A549 (cell line): ENCODE data around the gene TSPEAR. TPM values are rescaled to one million over a fixed set of nuclear protein-coding genes. Genes with fewer than 3 reads are reported as not detected.

Experiments
- ATAC-seq, 2 experiments: fragments of 200-7000 bp in 1 of 2; fragments of >200 bp in 1 of 2; cut with Nextera tagmentation in 1 of 2; cut with Tn5 transposase in 1 of 2; 3 replicates each; pipeline versions ENCODE4 v1.8.0 to v1.9.1; 2018 to 2020; ENCODE audit warnings: mild to moderate bottlenecking in 1 of 2, moderate library complexity in 1 of 2
- CTCF ChIA-PET: fragments of 300-600 bp; sonication (Branson Sonifier 250); formaldehyde crosslinking; extraction: SDS; loops from one replicate; lab custom pipeline; 2021; ENCODE audit warnings: antibody characterized with exemption, inconsistent platforms; lab: Yijun Ruan, JAX
- POLR2A ChIA-PET: fragments of 350-600 bp; formaldehyde crosslinking; extraction: SDS; loops from one replicate; lab custom pipeline; 2021; ENCODE audit warnings: antibody characterized with exemption, inconsistent platforms; lab: Yijun Ruan, JAX
- DNase-seq, 2 experiments: peaks; one replicate each; pipeline versions ENCODE4 v3.0.0 to v3.0.0-alpha.2; 2011 to 2016; ENCODE audit warnings: low read depth in 1 of 2, low spot score in 1 of 2
- FAIRE-seq: peaks from 2 replicates; lab custom pipeline; 2011; peaks lifted over from hg19 to GRCh38; lab: Jason Lieb, UNC
- H3K27ac ChIP-seq, 2 experiments: fragments of >200 bp; sonication (Bioruptor Twin); formaldehyde crosslinking; 3 replicates each; pipeline ENCODE4 v1.5.1; 2016 to 2017
- H3K4me1 ChIP-seq: fragments of >200 bp; sonication (Bioruptor Twin); formaldehyde crosslinking; 3 replicates; pipeline ENCODE4 v1.6.1; 2016
- H3K4me2 ChIP-seq: fragments of >200 bp; sonication (Bioruptor Twin); formaldehyde crosslinking; 3 replicates; pipeline ENCODE4 v1.6.1; 2016
- H3K4me3 ChIP-seq: fragments of >200 bp; sonication (Bioruptor Twin); formaldehyde crosslinking; 3 replicates; pipeline ENCODE4 v1.5.1; 2016
- H3K9me3 ChIP-seq: fragments of >200 bp; sonication (Bioruptor Twin); formaldehyde crosslinking; 3 replicates; pipeline ENCODE4 v1.6.1; 2016
- CBX2 ChIP-seq: fragments of 200-600 bp; sonication (generic); IDR thresholded peaks from 2 replicates; pipeline ENCODE4 v1.6.1; 2016; ENCODE audit warnings: low read depth, mild to moderate bottlenecking, borderline replicate concordance
- CHD2 ChIP-seq: fragments of 150-350 bp; IDR thresholded peaks from 2 replicates; pipeline ENCODE4 v1.6.1; 2014; ENCODE audit warnings: low read length; ENCODE audit not compliant: partially characterized antibody
- EHF ChIP-seq: fragments of 250-450 bp; sonication (Bioruptor Pico); IDR thresholded peaks from 2 replicates; pipeline ENCODE4 v1.5.0; 2020; ENCODE audit warnings: mild to moderate bottlenecking
- ESRRA ChIP-seq: fragments of 150-350 bp; IDR thresholded peaks from 2 replicates; pipeline ENCODE4 v1.6.1; 2014; ENCODE audit warnings: mild to moderate bottlenecking, low read length, borderline replicate concordance
- FOSB ChIP-seq: fragments of 250-450 bp; sonication (Bioruptor Pico); IDR thresholded peaks from 2 replicates; pipeline ENCODE4 v1.5.0; 2020; ENCODE audit warnings: mild to moderate bottlenecking, moderate library complexity
- FOSL2 ChIP-seq, 2 experiments: fragments of 450-650 bp in 1 of 2; fragments of >200 bp in 1 of 2; sonication (Bioruptor Twin) in 1 of 2; formaldehyde crosslinking; IDR thresholded peaks; 2 replicates each; pipeline versions ENCODE4 v1.5.0 to v1.6.1; 2016 to 2020; ENCODE audit warnings: mild to moderate bottlenecking in 1 of 2, moderate library complexity in 1 of 2
- HDAC2 ChIP-seq: fragments of 200-600 bp; sonication (generic); IDR thresholded peaks from 2 replicates; pipeline ENCODE4 v1.6.1; 2016
- HOXB13 ChIP-seq: fragments of 250-450 bp; sonication (Bioruptor Pico); IDR thresholded peaks from 2 replicates; pipeline ENCODE4 v1.5.0; 2020; ENCODE audit warnings: low read depth, mild to moderate bottlenecking, moderate library complexity
- HOXB5 ChIP-seq: fragments of 250-450 bp; sonication (Bioruptor Pico); IDR thresholded peaks from 2 replicates; pipeline ENCODE4 v1.5.0; 2020; ENCODE audit warnings: mild to moderate bottlenecking, moderate library complexity
- JUN ChIP-seq, 2 experiments: fragments of >200 bp; sonication (Bioruptor Twin); formaldehyde crosslinking; IDR thresholded peaks; 2 replicates in 1 of 2; 3 replicates in 1 of 2; pipeline ENCODE4 v1.6.1; 2016 to 2017
- JUNB ChIP-seq: fragments of >200 bp; sonication (Bioruptor Twin); formaldehyde crosslinking; IDR thresholded peaks from 2 replicates; pipeline ENCODE4 v1.6.1; 2016
- KDM1A ChIP-seq: fragments of 200-600 bp; sonication (generic); IDR thresholded peaks from 2 replicates; pipeline ENCODE4 v1.6.1; 2016; ENCODE audit warnings: low read depth, mild to moderate bottlenecking
- KDM5A ChIP-seq: fragments of 200-600 bp; sonication (generic); IDR thresholded peaks from 2 replicates; pipeline ENCODE4 v1.6.1; 2016; ENCODE audit warnings: antibody characterized with exemption, mild to moderate bottlenecking
- MAZ ChIP-seq: fragments of 150-350 bp; IDR thresholded peaks from 2 replicates; pipeline ENCODE4 v1.6.1; 2014; ENCODE audit warnings: antibody characterized with exemption, low read depth, low read length, borderline replicate concordance
- NPAS2 ChIP-seq: fragments of 250-450 bp; sonication (Bioruptor Pico); IDR thresholded peaks from 2 replicates; pipeline ENCODE4 v1.8.0; 2022; ENCODE audit warnings: mild to moderate bottlenecking, moderate library complexity, borderline replicate concordance
- NR3C1 ChIP-seq: fragments of >200 bp; sonication (Bioruptor Twin); formaldehyde crosslinking; IDR thresholded peaks from 3 replicates; pipeline ENCODE4 v1.6.1; 2017
- POLR2AphosphoS2 ChIP-seq: conservative IDR thresholded peaks from 2 replicates; pipeline ENCODE4 v1.6.1; 2012; ENCODE audit warnings: low read length, improper control_type of control experiment, inconsistent platforms
- RAD21 ChIP-seq, 2 experiments: fragments of >200 bp in 1 of 2; sonication (Bioruptor Twin) in 1 of 2; formaldehyde crosslinking in 1 of 2; IDR thresholded peaks in 1 of 2; conservative IDR thresholded peaks in 1 of 2; 2 replicates in 1 of 2; 3 replicates in 1 of 2; pipeline ENCODE4 v1.6.1; 2012 to 2018; ENCODE audit warnings: inconsistent platforms in 1 of 2
- RARB ChIP-seq: fragments of 250-450 bp; sonication (Bioruptor Pico); IDR thresholded peaks from 2 replicates; pipeline ENCODE4 v1.8.0; 2021; ENCODE audit warnings: mild to moderate bottlenecking, moderate library complexity
- RFX5 ChIP-seq: fragments of 450-650 bp; IDR thresholded peaks from 2 replicates; pipeline ENCODE4 v1.7.1; 2014; ENCODE audit warnings: antibody characterized with exemption, mild to moderate bottlenecking, moderate library complexity
- RNF2 ChIP-seq: fragments of 200-600 bp; sonication (generic); IDR thresholded peaks from 2 replicates; pipeline ENCODE4 v1.6.1; 2016; ENCODE audit warnings: low read depth, mild to moderate bottlenecking, antibody characterized with exemption, moderate library complexity, borderline replicate concordance
- SMC3 ChIP-seq: fragments of >200 bp; sonication (Bioruptor Twin); formaldehyde crosslinking; IDR thresholded peaks from 3 replicates; pipeline ENCODE4 v1.6.1; 2018; ENCODE audit warnings: inconsistent platforms
- TP53 ChIP-seq: fragments of 250-450 bp; sonication (Bioruptor Pico); IDR thresholded peaks from 2 replicates; pipeline ENCODE4 v1.5.0; 2021; ENCODE audit warnings: mild to moderate bottlenecking, moderate library complexity
- ZNF302 ChIP-seq: fragments of 250-450 bp; sonication (Bioruptor Pico); IDR thresholded peaks from 2 replicates; pipeline ENCODE4 v1.9.0; 2021; ENCODE audit warnings: inconsistent platforms, mild to moderate bottlenecking, moderate library complexity
- ZSCAN20 ChIP-seq: fragments of 250-450 bp; sonication (Bioruptor Pico); IDR thresholded peaks from 2 replicates; pipeline ENCODE4 v1.8.0; 2022; ENCODE audit warnings: mild to moderate bottlenecking, moderate library complexity
- WGBS: methylation state at CpG from one replicate; pipeline ENCODE4 v1.1.6; 2017; ENCODE audit errors: missing lambda C conversion rate; 5-methylcytosine and 5-hydroxymethylcytosine counted together
- polyA plus RNA-seq, 4 experiments: library from polyadenylated mRNA; depleted of rRNA in 3 of 4; stranded (reverse); fragments of >200 nt; fragmentation: RNase III in 1 of 4; extraction: RNeasy Plus Mini Kit Qiagen cat#74134 plus additional on column Dnase treatment in 1 of 4; gene quantifications; 2 replicates in 3 of 4; 3 replicates in 1 of 4; pipeline ENCODE4 v1.2.3, GENCODE V29; 2011 to 2017
- TF ChIP-seq, protein P1 (sequence below): fragments of >200 bp; sonication (Bioruptor Twin); formaldehyde crosslinking; IDR thresholded peaks from 3 replicates; pipeline ENCODE4 v1.6.1; 2016
- TF ChIP-seq, protein P2 (sequence below): fragments of >200 bp; sonication (Bioruptor Twin); formaldehyde crosslinking; IDR thresholded peaks from 3 replicates; pipeline ENCODE4 v1.5.1; 2016
- TF ChIP-seq, protein P3 (sequence below): fragments of 250-450 bp; sonication (Bioruptor Pico); IDR thresholded peaks from 2 replicates; pipeline ENCODE4 v1.5.0; 2021; ENCODE audit warnings: mild to moderate bottlenecking, moderate library complexity, borderline replicate concordance
- TF ChIP-seq, protein P4 (sequence below): IDR thresholded peaks from 2 replicates; pipeline ENCODE4 v1.6.1; 2012; ENCODE audit warnings: low read depth, borderline replicate concordance
- TF ChIP-seq, protein P5 (sequence below): fragments of >200 bp; sonication (Bioruptor Twin); formaldehyde crosslinking; IDR thresholded peaks from 2 replicates; pipeline ENCODE4 v1.6.1; 2016
- TF ChIP-seq, protein P6 (sequence below): fragments of 450-650 bp; IDR thresholded peaks from 2 replicates; pipeline ENCODE4 v1.6.1; 2014; ENCODE audit warnings: antibody characterized with exemption

The TSPEAR gene
- polyA plus RNA-seq, 2 of the 4 experiments (the other 2 are of a cell fraction): not detected

DNA sequence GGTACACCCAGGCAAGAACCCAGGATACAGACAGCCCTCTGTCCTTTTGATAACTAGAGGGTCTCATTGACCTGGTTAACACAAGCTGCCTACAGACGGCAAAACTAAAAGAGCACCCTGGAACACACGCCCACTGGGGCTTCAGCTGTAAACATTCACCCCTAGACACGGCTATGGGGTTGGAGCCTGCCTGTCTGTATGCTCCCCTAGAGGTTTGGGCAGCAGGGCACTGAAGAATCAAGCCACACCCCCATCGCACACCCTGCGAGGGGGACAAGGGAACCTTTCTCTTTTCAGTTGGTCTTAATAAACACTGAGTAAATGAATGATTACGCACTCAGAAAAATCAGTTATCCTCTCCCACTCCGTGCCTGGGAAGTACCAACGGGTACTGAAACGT, 220.6 kb downstream of the TSPEAR start:
- 86% methylated on average over 8 of the region's 9 CpGs for WGBS
- ATAC-seq: no peak
- FAIRE-seq: no peak

DNA sequence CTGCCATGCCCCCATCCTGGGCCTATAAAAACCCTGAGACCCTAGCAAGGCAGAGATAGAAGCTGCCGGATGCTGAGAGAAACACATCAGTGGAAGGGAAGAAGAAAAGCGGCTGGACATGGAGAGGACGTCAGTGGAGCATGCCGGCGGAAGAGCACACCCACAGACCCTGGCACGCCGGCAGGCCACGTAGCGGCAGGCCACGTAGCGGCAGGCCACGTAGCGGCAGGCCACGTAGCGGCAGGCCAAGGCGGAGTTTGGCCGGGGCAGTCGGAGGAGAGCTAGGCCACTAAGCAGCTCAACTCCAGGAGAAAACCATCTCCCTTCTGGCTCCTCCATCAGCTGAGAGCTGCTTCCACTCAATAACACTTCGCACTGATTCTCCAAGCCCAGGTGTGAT, 221.0 kb downstream of the TSPEAR start:
- Histone ChIP-seq H3K4me2 (no peak overlapping the region), H3K27ac (no peak overlapping the region), H3K9me3 (peaks cover 7% of the 10 kb centered on the region; the same call in 2 of the 3 replicates), H3K4me3 (no peak overlapping the region), H3K4me1 (no peaks in the 10 kb centered on the region)
- ChIA-PET CTCF (interaction anchor here (1.3 kb wide), 1 partner anchor 10 kb away, joined by 3 read pairs; no protein-coding TSS in a partner anchor), POLR2A (no interaction called here)
- FAIRE-seq (no peak), ATAC-seq (no peak), DNase-seq (no peak)
- TF ChIP-seq HDAC2 (no peak), POLR2AphosphoS2 (no peak), FOSL2 (IDR thresholded peaks at IDR 0.05) (no peak), FOSL2 (CRISPR knock-in tag; IDR thresholded peaks at IDR 0.05) (no peak), TP53 (CRISPR knock-in tag) (no peak), JUNB (no peak), RNF2 (no peak), RFX5 (no peak), HOXB5 (no peak), CBX2 (no peak), SMC3 (no peak), FOSB (CRISPR knock-in tag) (no peak), HOXB13 (CRISPR knock-in tag) (no peak), CHD2 (no peak), RARB (CRISPR knock-in tag) (no peak), NR3C1 (no peak), KDM1A (no peak)
- TF ChIP-seq, protein P1, sequence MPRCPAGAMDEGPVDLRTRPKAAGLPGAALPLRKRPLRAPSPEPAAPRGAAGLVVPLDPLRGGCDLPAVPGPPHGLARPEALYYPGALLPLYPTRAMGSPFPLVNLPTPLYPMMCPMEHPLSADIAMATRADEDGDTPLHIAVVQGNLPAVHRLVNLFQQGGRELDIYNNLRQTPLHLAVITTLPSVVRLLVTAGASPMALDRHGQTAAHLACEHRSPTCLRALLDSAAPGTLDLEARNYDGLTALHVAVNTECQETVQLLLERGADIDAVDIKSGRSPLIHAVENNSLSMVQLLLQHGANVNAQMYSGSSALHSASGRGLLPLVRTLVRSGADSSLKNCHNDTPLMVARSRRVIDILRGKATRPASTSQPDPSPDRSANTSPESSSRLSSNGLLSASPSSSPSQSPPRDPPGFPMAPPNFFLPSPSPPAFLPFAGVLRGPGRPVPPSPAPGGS: no peak
- TF ChIP-seq, protein P2, sequence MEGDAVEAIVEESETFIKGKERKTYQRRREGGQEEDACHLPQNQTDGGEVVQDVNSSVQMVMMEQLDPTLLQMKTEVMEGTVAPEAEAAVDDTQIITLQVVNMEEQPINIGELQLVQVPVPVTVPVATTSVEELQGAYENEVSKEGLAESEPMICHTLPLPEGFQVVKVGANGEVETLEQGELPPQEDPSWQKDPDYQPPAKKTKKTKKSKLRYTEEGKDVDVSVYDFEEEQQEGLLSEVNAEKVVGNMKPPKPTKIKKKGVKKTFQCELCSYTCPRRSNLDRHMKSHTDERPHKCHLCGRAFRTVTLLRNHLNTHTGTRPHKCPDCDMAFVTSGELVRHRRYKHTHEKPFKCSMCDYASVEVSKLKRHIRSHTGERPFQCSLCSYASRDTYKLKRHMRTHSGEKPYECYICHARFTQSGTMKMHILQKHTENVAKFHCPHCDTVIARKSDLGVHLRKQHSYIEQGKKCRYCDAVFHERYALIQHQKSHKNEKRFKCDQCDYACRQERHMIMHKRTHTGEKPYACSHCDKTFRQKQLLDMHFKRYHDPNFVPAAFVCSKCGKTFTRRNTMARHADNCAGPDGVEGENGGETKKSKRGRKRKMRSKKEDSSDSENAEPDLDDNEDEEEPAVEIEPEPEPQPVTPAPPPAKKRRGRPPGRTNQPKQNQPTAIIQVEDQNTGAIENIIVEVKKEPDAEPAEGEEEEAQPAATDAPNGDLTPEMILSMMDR: no peak
- TF ChIP-seq, protein P3, sequence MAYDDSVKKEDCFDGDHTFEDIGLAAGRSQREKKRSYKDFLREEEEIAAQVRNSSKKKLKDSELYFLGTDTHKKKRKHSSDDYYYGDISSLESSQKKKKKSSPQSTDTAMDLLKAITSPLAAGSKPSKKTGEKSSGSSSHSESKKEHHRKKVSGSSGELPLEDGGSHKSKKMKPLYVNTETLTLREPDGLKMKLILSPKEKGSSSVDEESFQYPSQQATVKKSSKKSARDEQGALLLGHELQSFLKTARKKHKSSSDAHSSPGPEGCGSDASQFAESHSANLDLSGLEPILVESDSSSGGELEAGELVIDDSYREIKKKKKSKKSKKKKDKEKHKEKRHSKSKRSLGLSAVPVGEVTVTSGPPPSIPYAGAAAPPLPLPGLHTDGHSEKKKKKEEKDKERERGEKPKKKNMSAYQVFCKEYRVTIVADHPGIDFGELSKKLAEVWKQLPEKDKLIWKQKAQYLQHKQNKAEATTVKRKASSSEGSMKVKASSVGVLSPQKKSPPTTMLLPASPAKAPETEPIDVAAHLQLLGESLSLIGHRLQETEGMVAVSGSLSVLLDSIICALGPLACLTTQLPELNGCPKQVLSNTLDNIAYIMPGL (CRISPR knock-in tag): no peak
- TF ChIP-seq, protein P4, sequence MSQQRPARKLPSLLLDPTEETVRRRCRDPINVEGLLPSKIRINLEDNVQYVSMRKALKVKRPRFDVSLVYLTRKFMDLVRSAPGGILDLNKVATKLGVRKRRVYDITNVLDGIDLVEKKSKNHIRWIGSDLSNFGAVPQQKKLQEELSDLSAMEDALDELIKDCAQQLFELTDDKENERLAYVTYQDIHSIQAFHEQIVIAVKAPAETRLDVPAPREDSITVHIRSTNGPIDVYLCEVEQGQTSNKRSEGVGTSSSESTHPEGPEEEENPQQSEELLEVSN: no peak
- 98% methylated on average over 18 of the region's 19 CpGs for WGBS

More for the DNA sequence above, 220.6 kb downstream of the TSPEAR start:
- Histone ChIP-seq H3K9me3 (peaks cover 7% of the 10 kb centered on the region; the same call in 2 of the 3 replicates), H3K4me3 (no peak overlapping the region), H3K27ac (no peak overlapping the region), H3K4me1 (no peaks in the 10 kb centered on the region), H3K4me2 (no peak overlapping the region)
- TF ChIP-seq, protein P4: no peak
- TF ChIP-seq RAD21 (conservative IDR thresholded peaks at IDR 0.05 in 1 of 2, IDR thresholded peaks at IDR 0.05 in 1 of 2): no peak
- TF ChIP-seq JUN (IDR thresholded peaks at IDR 0.05): no peak
- TF ChIP-seq HOXB13 (CRISPR knock-in tag): no peak
- no peak for TF ChIP-seq HDAC2
- no peak for TF ChIP-seq FOSB (CRISPR knock-in tag)
- TF ChIP-seq KDM5A: no peak
- TF ChIP-seq ZNF302 (CRISPR knock-in tag): no peak
- TF ChIP-seq, protein P5, sequence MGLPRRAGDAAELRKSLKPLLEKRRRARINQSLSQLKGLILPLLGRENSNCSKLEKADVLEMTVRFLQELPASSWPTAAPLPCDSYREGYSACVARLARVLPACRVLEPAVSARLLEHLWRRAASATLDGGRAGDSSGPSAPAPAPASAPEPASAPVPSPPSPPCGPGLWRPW: no peak
- TF ChIP-seq JUNB: no peak
- TF ChIP-seq ZSCAN20 (CRISPR knock-in tag): no peak
- TF ChIP-seq, protein P1: no peak
- TF ChIP-seq EHF (CRISPR knock-in tag): no peak
- no peak for TF ChIP-seq RFX5
- TF ChIP-seq MAZ: no peak
- TF ChIP-seq NPAS2 (CRISPR knock-in tag): no peak
- TF ChIP-seq ESRRA: no peak
- TF ChIP-seq, protein P6, sequence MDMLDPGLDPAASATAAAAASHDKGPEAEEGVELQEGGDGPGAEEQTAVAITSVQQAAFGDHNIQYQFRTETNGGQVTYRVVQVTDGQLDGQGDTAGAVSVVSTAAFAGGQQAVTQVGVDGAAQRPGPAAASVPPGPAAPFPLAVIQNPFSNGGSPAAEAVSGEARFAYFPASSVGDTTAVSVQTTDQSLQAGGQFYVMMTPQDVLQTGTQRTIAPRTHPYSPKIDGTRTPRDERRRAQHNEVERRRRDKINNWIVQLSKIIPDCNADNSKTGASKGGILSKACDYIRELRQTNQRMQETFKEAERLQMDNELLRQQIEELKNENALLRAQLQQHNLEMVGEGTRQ: no peak
- ChIA-PET CTCF (interaction anchor here (1.3 kb wide), 1 partner anchor 10 kb away, joined by 3 read pairs; no protein-coding TSS in a partner anchor), POLR2A (no interaction called here)
- no peak for DNase-seq
